GM21390 (cell line): ENCODE results near the gene CS.
"Not testable (repeated sequence)": the region's sequence is repeated elsewhere in the genome, so short reads cannot be mapped to it uniquely, and the experiment has no call there.

Experiments
- ATAC-seq: cut with Tn5 transposase; IDR thresholded peaks from one replicate; pipeline ENCODE4 v1.9.1; 2021; ENCODE audit not compliant: unreplicated experiment

Gene CS

GRCh38 chr12:56299853-56300643, at the start of gene CS:
CS (minus strand) TSS chr12:56300330; CDS start chr12:56300201, 129 bp downstream.
- ATAC-seq, result peak; percentile 92

GRCh38 chr12:56348776-56349175, 48.6 kb upstream of the CS start:
- no peak for ATAC-seq

- not testable (repeated sequence) for ATAC-seq
These were observed 47.1 kb upstream of the CS start for GRCh38 chr12:56347255-56347654.

GRCh38 chr12:56346675-56347074, 46.5 kb upstream of the CS start:
- no peak for ATAC-seq

- ATAC-seq, result not testable (repeated sequence)
These were observed 42.2 kb upstream of the CS start for GRCh38 chr12:56342290-56342689.

GRCh38 chr12:56341616-56342015, 41.5 kb upstream of the CS start:
- no peak for ATAC-seq

GRCh38 chr12:56339158-56339422, 39.0 kb upstream of the CS start:
- ATAC-seq, result no peak

- ATAC-seq, result no peak
These were observed 38.4 kb upstream of the CS start, which contains the start of gene IL23A for GRCh38 chr12:56338308-56339157. IL23A (plus strand) TSS chr12:56338884; CDS start chr12:56339045, 161 bp downstream.

GRCh38 chr12:56337753-56338251, 37.7 kb upstream of the CS start:
- ATAC-seq, result no peak

GRCh38 chr12:56336361-56337167, 36.4 kb upstream of the CS start:
- ATAC-seq, result no peak

- not testable (repeated sequence) for ATAC-seq
These were observed 35.4 kb upstream of the CS start for GRCh38 chr12:56335527-56335926.

- ATAC-seq, result no peak
These were observed 34.3 kb upstream of the CS start for GRCh38 chr12:56334490-56334793.

- peak; percentile 90 for ATAC-seq
These were observed 33.8 kb upstream of the CS start, which contains the start of gene PAN2 for GRCh38 chr12:56333679-56334489. PAN2 (minus strand) TSS chr12:56334000; CDS start chr12:56333094, 906 bp downstream.

GRCh38 chr12:56333197-56333678, 33.1 kb upstream of the CS start:
- ATAC-seq, result no peak

GRCh38 chr12:56332512-56333196, 32.5 kb upstream of the CS start:
- ATAC-seq, result no peak

GRCh38 chr12:56330936-56331490, 30.9 kb upstream of the CS start:
- ATAC-seq, result no peak

- ATAC-seq, result no peak
These were observed 26.4 kb upstream of the CS start for GRCh38 chr12:56326533-56326932.

- ATAC-seq, result no peak
These were observed 26.0 kb upstream of the CS start for GRCh38 chr12:56326126-56326525.

GRCh38 chr12:56324206-56324605, 24.1 kb upstream of the CS start:
- no peak for ATAC-seq
